Ishikawa (cell line): ENCODE data around the gene ATG4A.

Experiments
- CEBPB ChIP-seq: IDR thresholded peaks from 2 replicates; pipeline ENCODE4 v1.6.1; 2012
- CREB1 ChIP-seq: IDR thresholded peaks from 2 replicates; pipeline ENCODE4 v1.6.1; 2012; ENCODE audit warnings: low read depth
- EGR1 ChIP-seq: IDR thresholded peaks from 2 replicates; pipeline ENCODE4 v1.6.1; 2012
- EP300 ChIP-seq: IDR thresholded peaks from 2 replicates; pipeline ENCODE4 v1.6.1; 2012; ENCODE audit warnings: borderline replicate concordance
- FOXM1 ChIP-seq: IDR thresholded peaks from 2 replicates; pipeline ENCODE4 v1.6.1; 2012; ENCODE audit warnings: low read depth, borderline replicate concordance
- MAX ChIP-seq: IDR thresholded peaks from 2 replicates; pipeline ENCODE4 v1.6.1; 2012
- NFIC ChIP-seq: IDR thresholded peaks from 2 replicates; pipeline ENCODE4 v1.6.1; 2012
- RAD21 ChIP-seq: IDR thresholded peaks from 2 replicates; pipeline ENCODE4 v1.6.1; 2012; ENCODE audit warnings: low read depth
- REST ChIP-seq: IDR thresholded peaks from 2 replicates; pipeline ENCODE4 v1.6.1; 2012; ENCODE audit warnings: low read depth, mild to moderate bottlenecking
- TAF1 ChIP-seq: IDR thresholded peaks from 2 replicates; pipeline ENCODE4 v1.6.1; 2012; ENCODE audit warnings: low read depth, mild to moderate bottlenecking
- TCF12 ChIP-seq: IDR thresholded peaks from 2 replicates; pipeline ENCODE4 v1.6.1; 2012; ENCODE audit warnings: low read depth
- TEAD4 ChIP-seq: IDR thresholded peaks from 2 replicates; pipeline ENCODE4 v1.6.1; 2012
- YY1 ChIP-seq: IDR thresholded peaks from 2 replicates; pipeline ENCODE4 v1.6.1; 2012; ENCODE audit warnings: low read depth
- ZBTB7A ChIP-seq: IDR thresholded peaks from 2 replicates; pipeline ENCODE4 v1.6.1; 2012; ENCODE audit warnings: low read depth
- TF ChIP-seq, protein P1 (sequence below): IDR thresholded peaks from 2 replicates; pipeline ENCODE4 v1.6.1; 2012

ATG4A gene

GRCh38 chrX:108070891-108071290 lies 20.7 kb upstream of the ATG4A start:
- TF ChIP-seq FOXM1 (no peak), EGR1 (no peak), TCF12 (no peak), REST (no peak), ZBTB7A (no peak)

- TF ChIP-seq YY1: no peak
- TF ChIP-seq RAD21: no peak
- no peak for TF ChIP-seq CREB1
- no peak for TF ChIP-seq EP300
- TF ChIP-seq CEBPB: no peak
- TF ChIP-seq EGR1: no peak
Observed at GRCh38 chrX:108071578-108071977, 20.0 kb upstream of the ATG4A start.

GRCh38 chrX:108072746-108073145 lies 18.8 kb upstream of the ATG4A start:
- TF ChIP-seq CREB1 (no peak), MAX (no peak), REST (no peak), CEBPB (no peak), TCF12 (no peak), FOXM1 (no peak), ZBTB7A (no peak), EP300 (no peak), EGR1 (no peak), TAF1 (no peak), NFIC (no peak), TEAD4 (no peak), RAD21 (no peak), YY1 (no peak)
- TF ChIP-seq, protein P1, sequence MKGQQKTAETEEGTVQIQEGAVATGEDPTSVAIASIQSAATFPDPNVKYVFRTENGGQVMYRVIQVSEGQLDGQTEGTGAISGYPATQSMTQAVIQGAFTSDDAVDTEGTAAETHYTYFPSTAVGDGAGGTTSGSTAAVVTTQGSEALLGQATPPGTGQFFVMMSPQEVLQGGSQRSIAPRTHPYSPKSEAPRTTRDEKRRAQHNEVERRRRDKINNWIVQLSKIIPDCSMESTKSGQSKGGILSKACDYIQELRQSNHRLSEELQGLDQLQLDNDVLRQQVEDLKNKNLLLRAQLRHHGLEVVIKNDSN: no peak

DNA sequence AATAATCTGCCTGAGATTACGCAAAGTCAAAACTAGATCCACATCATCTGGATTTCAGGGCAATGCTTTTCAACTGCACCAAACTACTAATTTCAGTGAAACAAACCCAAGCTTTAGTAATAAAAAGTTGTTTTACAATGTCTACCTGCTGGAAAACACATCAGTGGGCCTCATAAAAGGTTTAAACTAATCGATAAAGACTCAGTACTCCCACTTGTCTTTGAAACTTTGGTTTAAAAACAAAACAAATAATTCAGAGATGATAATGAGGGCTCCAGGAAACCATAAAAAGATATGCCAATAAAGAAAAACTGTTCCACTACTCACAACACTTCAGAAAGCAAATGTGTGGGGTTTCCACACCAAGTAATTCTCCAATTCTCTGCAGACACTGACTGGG lies 10.5 kb upstream of the ATG4A start:
- TF ChIP-seq EP300 (no peak), NFIC (no peak), RAD21 (no peak), REST (no peak), ZBTB7A (no peak), CEBPB (no peak), CREB1 (no peak)

DNA sequence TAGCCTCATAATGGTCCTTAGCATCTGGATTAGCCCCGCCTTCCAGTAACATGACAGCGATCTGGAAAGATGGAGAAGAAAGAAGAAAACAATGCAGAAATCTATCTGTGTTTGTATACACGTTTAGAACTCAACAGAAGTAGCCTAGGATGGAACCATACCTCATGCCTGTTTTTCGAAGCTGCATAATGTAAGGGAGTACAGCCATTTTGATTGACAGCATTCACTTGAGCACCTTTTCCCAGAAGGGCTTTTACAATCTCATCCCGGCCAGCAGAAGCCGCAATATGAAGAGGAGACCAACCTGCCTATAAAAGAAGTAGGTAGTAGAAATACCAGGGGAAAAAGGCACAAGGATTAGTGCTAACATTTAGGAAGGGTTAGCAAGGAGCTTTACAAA lies 3.8 kb upstream of the ATG4A start:
- TF ChIP-seq EGR1: no peak
- TF ChIP-seq YY1: no peak
- TF ChIP-seq ZBTB7A: no peak
- TF ChIP-seq MAX: no peak
- no peak for TF ChIP-seq NFIC
- no peak for TF ChIP-seq TEAD4
- no peak for TF ChIP-seq CEBPB
- TF ChIP-seq CREB1: no peak
- TF ChIP-seq EP300: no peak
- TF ChIP-seq TCF12: no peak
- no peak for TF ChIP-seq FOXM1
- TF ChIP-seq, protein P1: no peak
- TF ChIP-seq REST: no peak
- no peak for TF ChIP-seq RAD21
- TF ChIP-seq TAF1: no peak
